Measurements from ENCODE around the gene HMOX2. TPM values are rescaled to one million over a fixed set of nuclear protein-coding genes. Genes with fewer than 3 reads are reported as not detected.

Gene HMOX2
- total RNA-seq (2022; extraction: Qiagen RNA extraction; ENCODE audit: low read depth) = 55.8 to 63.3 TPM (median 60.4 TPM) in 5 replicates

DNA sequence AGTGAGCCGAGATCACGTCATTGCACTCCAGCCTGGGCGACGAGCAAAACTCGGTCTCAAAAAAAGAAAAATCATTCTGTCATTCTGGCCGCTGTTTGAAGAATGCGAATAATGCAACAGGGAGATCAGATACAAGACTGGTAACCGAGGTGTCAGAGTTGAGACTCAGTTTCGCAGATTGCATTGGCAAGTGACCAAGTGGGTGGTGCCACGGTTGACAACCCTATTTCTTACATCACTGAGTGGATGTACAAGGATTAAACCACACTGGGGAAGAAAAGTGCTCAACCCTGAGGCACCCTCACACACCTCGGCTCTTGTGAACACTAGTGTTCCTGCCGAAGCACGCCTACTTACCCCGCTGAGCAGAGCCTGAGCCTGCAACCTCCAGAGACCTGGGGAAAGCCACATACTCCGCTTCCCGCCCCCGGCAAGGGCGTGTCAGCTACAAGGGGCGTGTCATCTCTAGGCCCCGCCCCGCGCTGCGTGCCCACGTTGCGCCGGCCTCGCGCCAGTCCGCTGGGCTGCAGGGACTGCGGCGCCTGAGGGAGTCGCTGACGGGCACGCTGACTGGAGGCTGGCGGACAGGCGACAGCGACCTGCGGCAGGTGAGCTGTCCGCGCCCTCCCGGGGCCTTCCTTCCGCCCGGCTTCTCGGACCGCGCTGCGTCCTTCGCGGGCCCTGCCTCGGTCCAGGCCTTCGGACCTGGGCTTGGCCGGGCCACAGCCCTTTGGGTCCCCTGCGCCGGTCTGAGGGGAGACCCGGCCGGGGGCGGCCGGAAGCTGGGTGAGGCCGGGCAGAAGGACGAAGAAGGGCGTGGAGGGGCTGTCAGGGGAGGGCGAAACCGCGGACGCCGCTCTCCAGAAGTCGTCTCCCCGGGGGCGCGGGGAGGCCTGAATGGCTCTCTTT, at the start of gene HMOX2:
Gene HMOX2 (plus strand): TSS at position 519 of the 909 bp plus-strand sequence. CDS start 29,127 bp downstream, outside the sequence.

GRCh38 chr16:4474192-4474961, 1.8 kb upstream of the HMOX2 start, which contains the start of gene NMRAL1:
NMRAL1 (minus strand) TSS chr16:4474625; CDS start chr16:4474132, 493 bp downstream.

GRCh38 chr16:4538350-4539235, 62.4 kb downstream of the HMOX2 start, which contains the start of gene CDIP1:
CDIP1 (minus strand) TSS chr16:4538773; CDS start chr16:4514130, 24,643 bp downstream.

GRCh38 chr16:4556112-4556511, 79.9 kb downstream of the HMOX2 start, which contains the start of gene C16orf96:
C16orf96 (plus strand) TSS chr16:4556340; CDS start chr16:4556490, 150 bp downstream.

Other genes with a start within 250 kb of the HMOX2 start
- gene SRL, start 234.3 kb upstream of the HMOX2 start, total RNA-seq (2022; extraction: Qiagen RNA extraction; ENCODE audit: low read depth) = 0.06 TPM in 1 of 5 replicates, not detected in the others
- gene TFAP4, start 203.4 kb upstream of the HMOX2 start, total RNA-seq (2022; extraction: Qiagen RNA extraction; ENCODE audit: low read depth) = 14.5 to 21.1 TPM (median 18.9 TPM) in 5 replicates
- gene GLIS2, start 160.3 kb upstream of the HMOX2 start, total RNA-seq (2022; extraction: Qiagen RNA extraction; ENCODE audit: low read depth) = 17.5 to 29.4 TPM (median 28.8 TPM) in 5 replicates
- gene PAM16, start 125.1 kb upstream of the HMOX2 start, total RNA-seq (2022; extraction: Qiagen RNA extraction; ENCODE audit: low read depth) = 58.5 to 74.5 TPM (median 66.4 TPM) in 5 replicates
- 3.7 to 6.9 TPM (median 6.2 TPM) in 5 replicates for gene VASN, start 104.5 kb upstream of the HMOX2 start, total RNA-seq (2022; extraction: Qiagen RNA extraction; ENCODE audit: low read depth)
- 13.9 to 19.3 TPM (median 16.2 TPM) in 5 replicates for gene CORO7, start 59.8 kb upstream of the HMOX2 start, total RNA-seq (2022; extraction: Qiagen RNA extraction; ENCODE audit: low read depth)
- gene DNAJA3, start 50.5 kb upstream of the HMOX2 start, total RNA-seq (2022; extraction: Qiagen RNA extraction; ENCODE audit: low read depth) = 49.4 to 74.2 TPM (median 70.2 TPM) in 5 replicates
- gene NMRAL1, start 1.8 kb upstream of the HMOX2 start, total RNA-seq (2022; extraction: Qiagen RNA extraction; ENCODE audit: low read depth) = 42.6 to 47.1 TPM (median 45.8 TPM) in 5 replicates
- 10.4 to 15.6 TPM (median 13.7 TPM) in 5 replicates for gene CDIP1, start 62.4 kb downstream of the HMOX2 start, total RNA-seq (2022; extraction: Qiagen RNA extraction; ENCODE audit: low read depth)
- 0.04 to 0.06 TPM in 2 of 5 replicates, not detected in the others for gene C16orf96, start 79.9 kb downstream of the HMOX2 start, total RNA-seq (2022; extraction: Qiagen RNA extraction; ENCODE audit: low read depth)
- 24.3 to 67.9 TPM (median 60.3 TPM) in 5 replicates for gene UBALD1, start 138.5 kb downstream of the HMOX2 start, total RNA-seq (2022; extraction: Qiagen RNA extraction; ENCODE audit: low read depth)
- 29.4 to 49.3 TPM (median 40.3 TPM) in 5 replicates for gene MGRN1, start 148.4 kb downstream of the HMOX2 start, total RNA-seq (2022; extraction: Qiagen RNA extraction; ENCODE audit: low read depth)
- gene NUDT16L1, start 217.2 kb downstream of the HMOX2 start, total RNA-seq (2022; extraction: Qiagen RNA extraction; ENCODE audit: low read depth) = 13.1 to 26.3 TPM (median 24.8 TPM) in 5 replicates

All from A549 treated with ZK216348 at 1 μM for 4 hours (cell line).